Nephron (organoid): ENCODE data around the gene MEGF6.

Experiments
- H3K27ac Mint-ChIP-seq, 3 experiments: 2 replicates each; pipeline ENCODE4 v1.8.0; 2020; ENCODE audit warnings: mixed read lengths in 3 of 3, mild to moderate bottlenecking in 2 of 3, moderate library complexity in 1 of 3
- H3K27me3 Mint-ChIP-seq: 2 replicates; pipeline ENCODE4 v1.8.0; 2021; ENCODE audit warnings: low read depth, mild to moderate bottlenecking, moderate library complexity, mixed read lengths
- H3K36me3 Mint-ChIP-seq: 2 replicates; pipeline ENCODE4 v1.8.0; 2020; ENCODE audit warnings: low read depth, mixed read lengths
- H3K4me1 Mint-ChIP-seq: 2 replicates; pipeline ENCODE4 v1.8.0; 2020; ENCODE audit warnings: mixed read lengths
- H3K4me3 Mint-ChIP-seq, 3 experiments: 2 replicates each; pipeline ENCODE4 v1.8.0; 2020; ENCODE audit warnings: mild to moderate bottlenecking in 3 of 3, mixed read lengths in 3 of 3, moderate library complexity in 2 of 3
- H3K9me3 Mint-ChIP-seq: 2 replicates; pipeline ENCODE4 v1.8.0; 2020; ENCODE audit warnings: mixed read lengths
- CTCF ChIP-seq, 3 experiments: fragments of 200-600 bp; sonication (generic); IDR thresholded peaks; one replicate each; pipeline ENCODE4 v1.5.0; 2021; ENCODE audit warnings: antibody characterized with exemption in 3 of 3; ENCODE audit not compliant: unreplicated experiment in 3 of 3

The MEGF6 gene

DNA sequence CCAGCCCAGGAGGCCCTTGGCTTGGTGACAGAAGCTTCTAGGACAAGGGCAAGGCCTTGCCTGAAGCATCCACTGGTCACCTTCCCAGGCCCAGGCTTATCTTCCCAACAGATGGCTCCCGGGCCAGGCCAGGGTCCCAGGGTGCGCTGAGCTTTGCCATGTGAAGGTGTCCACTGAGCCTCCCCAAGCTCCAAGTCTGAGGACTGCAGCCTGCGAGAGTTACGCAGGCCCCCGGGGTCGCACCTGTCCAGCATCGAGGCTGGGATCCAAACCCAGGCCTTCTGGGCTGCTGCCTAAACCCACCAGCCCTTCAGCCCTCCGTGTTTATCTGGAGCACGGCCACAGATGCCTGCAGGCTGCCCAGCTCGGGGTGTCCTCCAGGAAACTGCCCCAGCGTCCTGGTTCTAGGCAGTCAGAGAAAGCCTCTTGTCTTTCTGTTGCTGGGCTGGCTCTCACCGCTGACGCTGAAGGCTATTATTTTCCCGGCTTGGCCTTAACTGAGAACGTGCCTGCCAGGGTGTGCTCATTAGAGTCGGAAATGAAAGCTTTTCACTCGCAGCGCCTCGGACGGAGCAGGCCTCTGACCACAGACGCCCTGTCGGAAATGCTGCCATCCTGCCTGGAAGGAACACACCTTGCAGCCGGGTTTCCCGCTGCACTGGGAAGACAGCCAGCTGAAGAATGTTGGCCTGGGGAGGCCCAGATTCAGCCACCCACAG is 71.4 kb downstream of the MEGF6 start:
- no peak for TF ChIP-seq CTCF (IDR thresholded peaks at IDR 0.05; ENCODE audit: unreplicated experiment in 3 of 3)
- H3K4me1 Mint-ChIP-seq, result peaks cover 19% of the 10 kb centered on the region
- no peaks in the 10 kb centered on the region for H3K36me3 Mint-ChIP-seq
- H3K27me3 Mint-ChIP-seq, result peaks cover 3% of the 10 kb centered on the region
- no peaks in the 10 kb centered on the region for H3K9me3 Mint-ChIP-seq
- no peak overlapping the region for H3K4me3 Mint-ChIP-seq
- H3K27ac Mint-ChIP-seq, result peak overlapping the region in 1 of 3 experiments; percentile 60

- H3K9me3 Mint-ChIP-seq, result no peaks in the 10 kb centered on the region
- peaks cover 20% of the 10 kb centered on the region for H3K4me1 Mint-ChIP-seq
- H3K27ac Mint-ChIP-seq, result no peak overlapping the region
- TF ChIP-seq CTCF (IDR thresholded peaks at IDR 0.05; ENCODE audit: unreplicated experiment in 3 of 3), result no peak
- no peaks in the 10 kb centered on the region for H3K36me3 Mint-ChIP-seq
- no peak overlapping the region for H3K4me3 Mint-ChIP-seq
- H3K27me3 Mint-ChIP-seq, result no peaks in the 10 kb centered on the region
Observed at GRCh38 chr1:3537359-3537758, 73.9 kb downstream of the MEGF6 start.

GRCh38 chr1:3536420-3537195 is 74.7 kb downstream of the MEGF6 start:
- Mint-ChIP-seq H3K36me3 (no peaks in the 10 kb centered on the region), H3K4me1 (peaks cover 25% of the 10 kb centered on the region), H3K27me3 (peaks cover 4% of the 10 kb centered on the region), H3K27ac (no peak overlapping the region), H3K4me3 (no peak overlapping the region), H3K9me3 (no peaks in the 10 kb centered on the region)
- TF ChIP-seq CTCF (IDR thresholded peaks at IDR 0.05; ENCODE audit: unreplicated experiment in 3 of 3), result no peak

GRCh38 chr1:3535732-3536131 is 75.6 kb downstream of the MEGF6 start:
- no peaks in the 10 kb centered on the region for H3K9me3 Mint-ChIP-seq
- no peak overlapping the region for H3K4me3 Mint-ChIP-seq
- H3K27me3 Mint-ChIP-seq, result peaks cover 7% of the 10 kb centered on the region
- peaks cover 28% of the 10 kb centered on the region for H3K4me1 Mint-ChIP-seq
- no peak for TF ChIP-seq CTCF (IDR thresholded peaks at IDR 0.05; ENCODE audit: unreplicated experiment in 3 of 3)
- no peak overlapping the region for H3K27ac Mint-ChIP-seq
- H3K36me3 Mint-ChIP-seq, result no peaks in the 10 kb centered on the region

DNA sequence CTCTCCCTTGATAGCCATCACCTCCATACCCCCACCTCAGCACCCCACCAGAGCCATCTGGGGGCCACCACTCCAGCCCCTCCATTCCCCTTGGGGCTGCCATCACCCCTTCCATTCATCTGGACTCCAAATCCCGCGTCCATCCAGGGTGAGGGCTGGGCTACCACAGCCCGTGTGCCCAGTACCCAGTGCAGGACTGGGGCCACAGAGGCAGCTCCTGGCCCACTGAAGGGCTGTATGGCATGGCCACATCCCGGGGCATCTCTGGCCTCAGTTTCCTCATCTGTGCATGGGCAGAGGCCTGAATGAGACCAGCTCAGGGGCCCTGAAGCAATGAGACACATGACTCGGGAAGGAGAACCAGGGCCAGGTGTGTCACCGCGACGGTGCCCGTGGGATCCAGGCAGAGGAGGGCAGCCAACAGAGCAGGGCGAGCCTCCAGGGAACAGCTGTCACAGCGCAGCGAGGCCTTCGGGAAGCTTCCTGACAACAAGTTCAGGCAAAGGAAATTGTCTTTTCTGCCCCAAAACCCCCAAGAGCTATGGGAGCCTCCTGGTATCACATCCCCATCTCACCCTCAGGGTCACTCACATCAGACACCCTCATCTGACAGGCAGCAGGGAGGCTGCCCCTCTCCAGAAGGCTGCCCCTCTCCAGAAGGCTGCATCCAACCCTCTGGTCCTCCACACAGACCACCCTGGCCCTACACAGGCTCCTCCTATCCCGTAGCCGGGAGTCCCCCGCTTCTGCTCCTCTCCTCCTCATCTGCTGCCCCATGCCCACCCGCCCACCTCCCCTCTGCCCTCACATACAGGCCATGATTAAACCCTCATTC is 76.3 kb downstream of the MEGF6 start:
- no peak overlapping the region for H3K4me3 Mint-ChIP-seq
- peaks cover 11% of the 10 kb centered on the region for H3K27me3 Mint-ChIP-seq

More for the DNA sequence above, 76.3 kb downstream of the MEGF6 start:
- Mint-ChIP-seq H3K27ac (no peak overlapping the region), H3K4me1 (peaks cover 26% of the 10 kb centered on the region), H3K9me3 (no peaks in the 10 kb centered on the region), H3K36me3 (no peaks in the 10 kb centered on the region)
- TF ChIP-seq CTCF (IDR thresholded peaks at IDR 0.05; ENCODE audit: unreplicated experiment in 3 of 3), result no peak
